Measurements from ENCODE around the gene PCGF3.
A peak's percentile ranks its signal among the peaks of the same experiment; 100 is the strongest.

Gene PCGF3

GRCh38 chr4:683247-683897 is 22.3 kb upstream of the PCGF3 start:
- CTCF ChIA-PET: interaction anchor here (0.6 to 3.1 kb wide), 6 partner anchors 9 to 99 kb away, joined by 3 to 15 read pairs (median 3); partner anchors contain the start of genes ATP5ME and MYL5

GRCh38 chr4:683982-684622 is 21.5 kb upstream of the PCGF3 start:
- peak; percentile 69 for DNase-seq (ENCODE audit: extremely low spot score)

More at GRCh38 chr4:683247-683897, 22.3 kb upstream of the PCGF3 start:
- no peak for DNase-seq (ENCODE audit: extremely low spot score)
- TF ChIP-seq, protein P1, sequence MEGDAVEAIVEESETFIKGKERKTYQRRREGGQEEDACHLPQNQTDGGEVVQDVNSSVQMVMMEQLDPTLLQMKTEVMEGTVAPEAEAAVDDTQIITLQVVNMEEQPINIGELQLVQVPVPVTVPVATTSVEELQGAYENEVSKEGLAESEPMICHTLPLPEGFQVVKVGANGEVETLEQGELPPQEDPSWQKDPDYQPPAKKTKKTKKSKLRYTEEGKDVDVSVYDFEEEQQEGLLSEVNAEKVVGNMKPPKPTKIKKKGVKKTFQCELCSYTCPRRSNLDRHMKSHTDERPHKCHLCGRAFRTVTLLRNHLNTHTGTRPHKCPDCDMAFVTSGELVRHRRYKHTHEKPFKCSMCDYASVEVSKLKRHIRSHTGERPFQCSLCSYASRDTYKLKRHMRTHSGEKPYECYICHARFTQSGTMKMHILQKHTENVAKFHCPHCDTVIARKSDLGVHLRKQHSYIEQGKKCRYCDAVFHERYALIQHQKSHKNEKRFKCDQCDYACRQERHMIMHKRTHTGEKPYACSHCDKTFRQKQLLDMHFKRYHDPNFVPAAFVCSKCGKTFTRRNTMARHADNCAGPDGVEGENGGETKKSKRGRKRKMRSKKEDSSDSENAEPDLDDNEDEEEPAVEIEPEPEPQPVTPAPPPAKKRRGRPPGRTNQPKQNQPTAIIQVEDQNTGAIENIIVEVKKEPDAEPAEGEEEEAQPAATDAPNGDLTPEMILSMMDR (IDR thresholded peaks at IDR 0.05; ENCODE audit: control extremely low read depth, extremely low read depth, low read depth, missing control alignments): no peak
- POLR2A ChIA-PET: no interaction called here

DNA sequence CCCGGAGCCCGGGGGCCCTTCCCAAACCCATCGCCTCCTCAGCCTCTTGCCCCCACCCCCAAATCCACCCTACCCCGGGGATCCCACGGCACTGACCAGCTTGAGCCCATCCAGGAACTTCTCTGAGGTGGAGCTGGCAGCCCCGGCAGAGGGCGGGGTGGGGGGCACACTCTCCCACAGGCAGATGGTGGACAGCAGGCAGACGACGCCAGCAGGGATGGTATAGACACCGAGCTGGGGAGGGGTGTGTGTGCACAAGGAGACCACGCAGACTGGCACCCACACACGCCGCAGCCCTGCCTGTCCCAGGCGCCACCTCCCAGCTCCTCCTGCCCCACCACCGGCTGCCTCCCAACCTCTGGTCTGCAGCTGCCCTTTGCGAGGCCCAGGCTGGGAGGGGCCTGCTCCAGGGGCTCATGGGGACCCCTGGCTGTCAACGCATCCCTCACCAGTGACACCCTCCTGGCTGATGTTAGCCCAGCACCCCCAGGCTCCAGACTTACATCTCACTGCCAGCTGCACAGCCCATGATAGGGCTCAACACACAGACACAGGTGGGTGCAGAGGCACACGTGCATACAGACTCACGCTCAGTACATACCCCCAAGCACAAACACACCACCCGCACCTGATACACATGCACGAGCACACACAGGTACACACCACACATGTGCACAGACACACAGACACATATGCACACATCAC is 20.9 kb upstream of the PCGF3 start:
- ChIA-PET CTCF (interaction anchor here (1.3 to 3.1 kb wide), 3 partner anchors 9 to 16 kb away, joined by 4 to 15 read pairs (median 13); partner anchors contain the start of genes ATP5ME and MYL5), POLR2A (no interaction called here)
- no peak for DNase-seq (ENCODE audit: extremely low spot score)
- TF ChIP-seq, protein P1 (IDR thresholded peaks at IDR 0.05; ENCODE audit: control extremely low read depth, extremely low read depth, low read depth, missing control alignments): no peak

More at GRCh38 chr4:683982-684622, 21.5 kb upstream of the PCGF3 start:
- TF ChIP-seq, protein P1 (IDR thresholded peaks at IDR 0.05; ENCODE audit: control extremely low read depth, extremely low read depth, low read depth, missing control alignments): peak; percentile 83
- ChIA-PET CTCF (interaction anchor here (0.6 to 3.1 kb wide), 7 partner anchors 9 to 98 kb away, joined by 3 to 15 read pairs (median 3); partner anchors contain the start of genes ATP5ME and MYL5), POLR2A (no interaction called here)

GRCh38 chr4:685679-686412 is 19.8 kb upstream of the PCGF3 start:
- DNase-seq (ENCODE audit: extremely low spot score): no peak
- TF ChIP-seq, protein P1 (IDR thresholded peaks at IDR 0.05; ENCODE audit: control extremely low read depth, extremely low read depth, low read depth, missing control alignments): no peak
- ChIA-PET CTCF (interaction anchor here (2.8 to 3.1 kb wide), 2 partner anchors 11 to 15 kb away, joined by 13 to 15 read pairs; partner anchors contain the start of genes ATP5ME and MYL5), POLR2A (no interaction called here)

GRCh38 chr4:686413-687040 is 19.1 kb upstream of the PCGF3 start:
- POLR2A ChIA-PET: no interaction called here
- CTCF ChIA-PET: interaction anchor here (1.2 to 3.1 kb wide), 3 partner anchors 8 to 12 kb away, joined by 3 to 15 read pairs (median 14); partner anchors contain the start of genes ATP5ME and MYL5
- TF ChIP-seq, protein P1 (IDR thresholded peaks at IDR 0.05; ENCODE audit: control extremely low read depth, extremely low read depth, low read depth, missing control alignments): no peak
- DNase-seq (ENCODE audit: extremely low spot score): no peak
